MM.1S (cell line): Measurements from ENCODE around the gene C16orf95.

ENCODE experiments used
- CTCF ChIP-seq: fragments of 300-600 bp; sonication (generic); IDR thresholded peaks from 2 replicates; pipeline ENCODE4 v1.5.1; 2016; ENCODE audit warnings: antibody characterized with exemption, low read length, mixed read lengths
- EZH2 ChIP-seq: fragments of 300-600 bp; sonication (generic); optimal IDR thresholded peaks from 2 replicates; pipeline ENCODE3; 2017; ENCODE audit warnings: low read depth, mild to moderate bottlenecking, antibody characterized with exemption, low read length, mixed read lengths
- EZH2phosphoT487 ChIP-seq: fragments of 300-600 bp; sonication (generic); IDR thresholded peaks from 2 replicates; pipeline ENCODE4 v1.6.1; 2018; ENCODE audit warnings: antibody characterized with exemption, low read length

- TF ChIP-seq EZH2 (no peak), CTCF (no peak), EZH2phosphoT487 (no peak)
Observed at GRCh38 chr16:87312008-87312407, 5.2 kb downstream of the C16orf95 start.
